GM12873 (cell line): Measurements from ENCODE around the gene TTLL4.
A peak's percentile ranks its signal among the peaks of the same experiment; 100 is the strongest.

ENCODE experiments used
- CTCF ChIP-seq: IDR thresholded peaks from 2 replicates; pipeline ENCODE4 v1.5.1; 2012; ENCODE audit warnings: low read depth, mild to moderate bottlenecking, moderate library complexity, low read length, control low read depth; ENCODE audit not compliant: insufficient read depth; ENCODE audit errors: missing control alignments

TTLL4 gene

GRCh38 chr2:218710687-218711549 lies at the start of gene TTLL4:
TTLL4 (plus strand) TSS chr2:218710835; CDS start chr2:218737677, 26,842 bp downstream.
- peak; percentile 73 for TF ChIP-seq CTCF

DNA sequence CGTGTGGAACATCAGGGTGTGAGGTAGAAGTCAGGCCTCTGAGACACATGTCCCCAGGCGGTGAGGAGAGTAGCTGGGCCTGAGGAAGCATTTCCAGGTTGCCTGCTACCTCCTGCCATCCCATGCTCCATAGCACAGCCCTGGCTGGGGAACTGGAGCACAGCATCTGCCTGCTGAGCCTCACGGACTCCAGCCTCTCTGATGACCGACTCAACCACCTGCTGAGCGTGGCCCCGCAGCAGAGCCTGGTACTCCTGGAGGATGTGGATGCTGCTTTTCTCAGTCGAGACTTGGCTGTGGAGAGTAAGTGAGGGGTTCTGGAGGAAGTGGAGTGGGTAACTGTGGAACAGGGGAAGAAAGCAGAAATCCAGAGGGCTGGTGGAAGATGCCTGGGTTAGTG lies 48.3 kb upstream of the TTLL4 start:
- TF ChIP-seq CTCF, result no peak

DNA sequence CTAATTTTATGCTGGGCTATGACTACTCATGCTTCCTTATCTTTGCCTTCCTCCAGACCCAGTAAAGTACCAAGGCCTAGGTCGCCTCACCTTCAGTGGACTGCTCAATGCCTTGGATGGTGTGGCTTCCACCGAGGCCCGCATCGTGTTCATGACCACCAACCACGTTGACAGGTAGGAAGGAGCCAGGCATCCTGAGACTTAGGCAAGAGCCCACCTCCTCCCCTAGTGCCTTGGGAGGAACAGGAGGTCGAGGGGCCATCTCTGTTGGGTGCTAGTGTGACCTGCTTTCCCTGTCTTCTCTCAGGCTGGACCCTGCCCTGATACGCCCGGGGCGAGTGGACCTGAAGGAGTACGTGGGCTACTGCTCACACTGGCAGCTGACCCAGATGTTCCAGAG lies 47.8 kb upstream of the TTLL4 start:
- TF ChIP-seq CTCF, result no peak

- no peak for TF ChIP-seq CTCF
These were observed 46.7 kb upstream of the TTLL4 start for GRCh38 chr2:218663901-218664300.

- no peak for TF ChIP-seq CTCF
These were observed 46.0 kb upstream of the TTLL4 start for GRCh38 chr2:218664653-218665052.

GRCh38 chr2:218671097-218671653 lies 39.5 kb upstream of the TTLL4 start:
- no peak for TF ChIP-seq CTCF

DNA sequence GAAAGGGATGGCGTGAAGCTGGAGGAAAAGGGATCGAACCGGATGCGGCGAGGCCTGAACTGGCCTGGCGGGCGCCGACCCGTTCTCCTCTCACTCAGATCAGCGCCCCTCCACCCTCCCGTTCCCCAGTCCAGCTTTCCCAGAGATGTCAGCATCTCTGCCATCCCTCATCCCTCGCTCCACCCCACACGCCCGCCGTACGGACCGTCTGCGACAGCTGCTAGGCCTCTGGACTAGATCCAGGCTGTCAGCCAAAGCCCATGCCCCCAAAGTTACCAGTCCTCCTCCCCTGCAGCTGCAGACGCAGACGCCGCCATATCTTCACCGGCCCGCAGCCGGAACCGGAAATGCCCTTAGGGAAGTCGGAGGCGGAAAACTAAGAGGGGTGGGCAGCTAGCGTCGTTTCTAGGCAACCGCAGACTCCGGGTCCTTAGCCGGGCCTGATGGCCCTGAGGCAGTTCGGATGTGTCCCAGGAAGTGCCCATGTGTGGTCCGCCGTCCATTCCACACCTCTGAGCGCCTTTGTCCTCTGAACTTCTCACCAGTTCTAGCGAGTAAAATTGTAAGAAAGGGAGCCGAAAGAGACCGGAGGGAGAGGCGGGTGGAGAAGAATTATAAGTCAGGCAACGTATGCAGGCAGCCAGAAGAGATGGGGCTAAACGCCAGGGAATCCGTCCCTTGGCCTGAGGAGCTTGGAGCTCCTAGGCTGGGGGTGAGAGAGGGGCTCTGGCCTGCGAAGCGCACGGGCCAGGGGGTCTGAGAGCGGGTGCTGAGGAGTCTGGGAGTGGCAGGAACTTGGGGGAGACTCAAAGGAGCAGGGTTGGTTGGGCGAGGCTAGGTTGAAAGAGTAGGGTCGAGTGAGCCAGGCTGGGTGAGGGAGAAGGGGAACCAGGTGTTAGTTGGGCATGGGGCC lies 38.7 kb upstream of the TTLL4 start, which contains the start of the genes RNF25 and STK36:
Gene RNF25 (minus strand): TSS at position 349 of the 913 bp plus-strand sequence. CDS start 32 bp downstream, at position 317.
Gene STK36 (plus strand): TSS at position 433 of the 913 bp plus-strand sequence. CDS start 744 bp downstream, outside the sequence.
- no peak for TF ChIP-seq CTCF
